Measurements from ENCODE around the gene RANBP9.
A peak's percentile ranks its signal among the peaks of the same experiment; 100 is the strongest.

The RANBP9 gene

GRCh38 chr6:13573669-13574110, 137.9 kb downstream of the RANBP9 start:
- Histone ChIP-seq H4K20me1 (ENCODE audit: insufficient read depth) (no peaks in the 10 kb centered on the region), H3K4me3 (IDR thresholded peaks at IDR 0.05; ENCODE audit: insufficient read depth, low read depth, low read length) (no peak overlapping the region), H3K27ac (peak overlapping the region; percentile 94), H2AFZ (ENCODE audit: low read depth) (peak overlapping the region; percentile 58), H3K9ac (peak overlapping the region; percentile 91; the same call in 1 of the 2 replicates), H3K36me3 (ENCODE audit: insufficient read depth) (no peaks in the 10 kb centered on the region), H3K4me1 (ENCODE audit: low read depth, poor library complexity, severe bottlenecking) (peaks cover 13% of the 10 kb centered on the region), H3K4me2 (peak overlapping the region; percentile 47), H3K27me3 (ENCODE audit: insufficient read depth, low read depth) (no peaks in the 10 kb centered on the region), H3K79me2 (ENCODE audit: insufficient read depth, low read depth) (no peaks in the 10 kb centered on the region; the same call in 1 of the 2 replicates)
- no peak; the same call in 1 of the 2 replicates for TF ChIP-seq CTCF (conservative IDR thresholded peaks at IDR 0.05; ENCODE audit: low read depth, low read length)

- Histone ChIP-seq H3K27ac (peak overlapping the region; percentile 94; the same call in 1 of the 2 replicates), H3K36me3 (ENCODE audit: insufficient read depth) (no peaks in the 10 kb centered on the region), H2AFZ (ENCODE audit: low read depth) (peak overlapping the region; percentile 58), H3K27me3 (ENCODE audit: insufficient read depth, low read depth) (no peaks in the 10 kb centered on the region), H3K79me2 (ENCODE audit: insufficient read depth, low read depth) (no peaks in the 10 kb centered on the region; the same call in 1 of the 2 replicates), H3K4me3 (IDR thresholded peaks at IDR 0.05; ENCODE audit: insufficient read depth, low read depth, low read length) (no peak overlapping the region), H4K20me1 (ENCODE audit: insufficient read depth) (no peaks in the 10 kb centered on the region), H3K4me1 (ENCODE audit: low read depth, poor library complexity, severe bottlenecking) (peaks cover 13% of the 10 kb centered on the region), H3K9ac (peak overlapping the region; percentile 91; the same call in 1 of the 2 replicates), H3K4me2 (peak overlapping the region; percentile 47; the same call in 1 of the 2 replicates)
- TF ChIP-seq CTCF (conservative IDR thresholded peaks at IDR 0.05; ENCODE audit: low read depth, low read length): no peak
Measured at GRCh38 chr6:13572951-13573654, 138.5 kb downstream of the RANBP9 start.

GRCh38 chr6:13572240-13572639, 139.4 kb downstream of the RANBP9 start:
- Histone ChIP-seq H3K79me2 (ENCODE audit: insufficient read depth, low read depth) (no peaks in the 10 kb centered on the region; the same call in 1 of the 2 replicates), H3K36me3 (ENCODE audit: insufficient read depth) (no peaks in the 10 kb centered on the region), H3K9ac (no peak overlapping the region), H3K27me3 (ENCODE audit: insufficient read depth, low read depth) (no peaks in the 10 kb centered on the region), H3K27ac (no peak overlapping the region), H3K4me3 (IDR thresholded peaks at IDR 0.05; ENCODE audit: insufficient read depth, low read depth, low read length) (no peak overlapping the region), H3K4me2 (no peak overlapping the region), H4K20me1 (ENCODE audit: insufficient read depth) (no peaks in the 10 kb centered on the region), H2AFZ (ENCODE audit: low read depth) (no peak overlapping the region), H3K4me1 (ENCODE audit: low read depth, poor library complexity, severe bottlenecking) (peaks cover 13% of the 10 kb centered on the region)
- no peak for TF ChIP-seq CTCF (conservative IDR thresholded peaks at IDR 0.05; ENCODE audit: low read depth, low read length)

Data from KMS-11 (cell line).